HG03460 (cell line): ENCODE data around the gene DNAH17.

Experiments used
- ATAC-seq: cut with Tn5 transposase; IDR thresholded peaks from one replicate; pipeline ENCODE4 v1.9.1; 2021; ENCODE audit not compliant: unreplicated experiment

DNAH17 gene

GRCh38 chr17:78460176-78460675 lies 117.0 kb downstream of the DNAH17 start:
- ATAC-seq, result no peak

- no peak for ATAC-seq
Observed at GRCh38 chr17:78459696-78460095, 117.5 kb downstream of the DNAH17 start.

- no peak for ATAC-seq
Observed at GRCh38 chr17:78458736-78459335, 118.4 kb downstream of the DNAH17 start.

GRCh38 chr17:78458091-78458490 lies 119.1 kb downstream of the DNAH17 start:
- no peak for ATAC-seq

GRCh38 chr17:78454346-78454745 lies 122.8 kb downstream of the DNAH17 start:
- ATAC-seq, result no peak

- no peak for ATAC-seq
Observed at GRCh38 chr17:78451753-78452152, 125.4 kb downstream of the DNAH17 start.

- no peak for ATAC-seq
Observed at GRCh38 chr17:78450696-78451345, 126.4 kb downstream of the DNAH17 start.

GRCh38 chr17:78449983-78450595 lies 127.1 kb downstream of the DNAH17 start:
- no peak for ATAC-seq

- ATAC-seq, result no peak
Observed at GRCh38 chr17:78448356-78448993, 128.7 kb downstream of the DNAH17 start.

- no peak for ATAC-seq
Observed at GRCh38 chr17:78446833-78447232, 130.4 kb downstream of the DNAH17 start.

- ATAC-seq, result no peak
Observed at GRCh38 chr17:78444392-78444791, 132.8 kb downstream of the DNAH17 start.

- ATAC-seq, result no peak
Observed at GRCh38 chr17:78442648-78443218, 134.5 kb downstream of the DNAH17 start.

GRCh38 chr17:78441271-78441971 lies 135.8 kb downstream of the DNAH17 start:
- ATAC-seq, result no peak

GRCh38 chr17:78438694-78439325 lies 138.4 kb downstream of the DNAH17 start:
- ATAC-seq, result no peak

GRCh38 chr17:78438271-78438691 lies 138.9 kb downstream of the DNAH17 start:
- no peak for ATAC-seq

GRCh38 chr17:78437508-78438169 lies 139.6 kb downstream of the DNAH17 start:
- no peak for ATAC-seq

- no peak for ATAC-seq
Observed at GRCh38 chr17:78435330-78436005, 141.7 kb downstream of the DNAH17 start.

GRCh38 chr17:78434455-78435329 lies 142.5 kb downstream of the DNAH17 start:
- no peak for ATAC-seq
